HepG2 (cell line): ENCODE results near the gene DENND2D. TPM values are rescaled to one million over a fixed set of nuclear protein-coding genes. Genes with fewer than 3 reads are reported as not detected.

Experiments used
- ATAC-seq: fragments of 200-7000 bp; cut with Tn5 transposase; 3 replicates; pipeline ENCODE4 v1.9.1; 2020; ENCODE audit warnings: mild to moderate bottlenecking, moderate library complexity
- BruUV-seq: library from RNA; stranded (reverse); fragments of 400-500 nt; replicated peaks from 2 replicates; lab custom pipeline; 2021; lab: Mats Ljungman, UMichigan
- CTCF ChIA-PET: fragments of 300-600 bp; formaldehyde crosslinking; extraction: SDS; loops from one replicate; lab custom pipeline; 2021; ENCODE audit warnings: low total read pairs, inconsistent platforms, low intra/inter-chr PET ratio; lab: Yijun Ruan, JAX
- POLR2A ChIA-PET: fragments of 350-600 bp; sonication (Branson Sonifier 250); formaldehyde crosslinking; loops from one replicate; lab custom pipeline; 2020; ENCODE audit warnings: antibody characterized with exemption, inconsistent platforms; lab: Yijun Ruan, JAX
- DNase-seq: peaks from one replicate; pipeline ENCODE4 v3.0.0-alpha.2; 2015; ENCODE audit warnings: low spot score
- FAIRE-seq: peaks from 3 replicates; lab custom pipeline; 2011; peaks lifted over from hg19 to GRCh38; lab: Jason Lieb, UNC
- H2AFZ ChIP-seq: one replicate; pipeline ENCODE4 v1.6.1; 2011; ENCODE audit warnings: low read length, inconsistent platforms
- H3K27ac ChIP-seq: fragments of 300-600 bp; 3 replicates; pipeline ENCODE4 v1.8.0; 2011; ENCODE audit warnings: mixed run types, mild to moderate bottlenecking, mixed read lengths, low read length, inconsistent platforms; ENCODE audit not compliant: insufficient read depth; ENCODE audit errors: extremely low read length
- H3K27me3 ChIP-seq, 2 experiments: fragments of 200-600 bp in 1 of 2; 2 replicates in 1 of 2; 3 replicates in 1 of 2; pipeline versions ENCODE4 v1.6.0 to v1.8.0; 2011; ENCODE audit warnings: low read length in 2 of 2, mild to moderate bottlenecking in 2 of 2, moderate library complexity in 2 of 2, inconsistent platforms in 1 of 2; ENCODE audit not compliant: insufficient read depth in 2 of 2, control insufficient read depth in 1 of 2
- H3K36me3 ChIP-seq, 2 experiments: fragments of 200-600 bp in 1 of 2; replicated peaks in 1 of 2; 2 replicates in 1 of 2; 3 replicates in 1 of 2; pipeline versions ENCODE4 v1.5.1 to v1.8.0; 2011; ENCODE audit warnings: low read length in 2 of 2, inconsistent platforms in 1 of 2; ENCODE audit not compliant: insufficient read depth in 2 of 2, control insufficient read depth in 1 of 2
- H3K4me1 ChIP-seq: 2 replicates; pipeline ENCODE4 v1.5.1; 2012; ENCODE audit warnings: low read length, inconsistent platforms; ENCODE audit not compliant: insufficient read depth
- H3K4me2 ChIP-seq: 2 replicates; pipeline ENCODE4 v1.6.0; 2011; ENCODE audit warnings: low read depth, low read length, inconsistent platforms
- H3K4me3 ChIP-seq, 3 experiments: fragments of 200-600 bp in 1 of 3; sonication (generic), shearing (Covaris generic) in 1 of 3; replicated peaks in 1 of 3; 2 replicates each; pipeline ENCODE4 v1.5.1; 2011 to 2016; ENCODE audit warnings: low read length in 3 of 3, inconsistent platforms in 2 of 3, low read depth in 2 of 3, mild to moderate bottlenecking in 2 of 3, control low read depth in 1 of 3, mixed read lengths in 1 of 3; ENCODE audit not compliant: insufficient read depth in 1 of 3
- H3K79me2 ChIP-seq: one replicate; pipeline ENCODE4 v1.6.1; 2011; ENCODE audit warnings: low read length, inconsistent platforms; ENCODE audit not compliant: insufficient read depth
- H3K9ac ChIP-seq: 2 replicates; pipeline ENCODE4 v1.6.0; 2011; ENCODE audit warnings: mild to moderate bottlenecking, low read depth, low read length, inconsistent platforms; ENCODE audit not compliant: insufficient read depth
- H3K9me3 ChIP-seq: 2 replicates; pipeline ENCODE4 v1.5.1; 2012; ENCODE audit warnings: mild to moderate bottlenecking, low read length
- H4K20me1 ChIP-seq: 2 replicates; pipeline ENCODE4 v1.6.0; 2011; ENCODE audit warnings: inconsistent platforms, mild to moderate bottlenecking, low read length, moderate library complexity; ENCODE audit not compliant: insufficient read depth
- BATF2 ChIP-seq: sonication (generic); formaldehyde crosslinking; IDR thresholded peaks from 2 replicates; pipeline ENCODE4 v1.8.0; 2022; ENCODE audit warnings: mild to moderate bottlenecking, missing genetic modification reagents, moderate library complexity
- E2F1 ChIP-seq: sonication (generic); formaldehyde crosslinking; IDR thresholded peaks from 2 replicates; pipeline ENCODE4 v1.5.0; 2020; ENCODE audit warnings: missing genetic modification reagents
- MAF1 ChIP-seq: sonication (generic); formaldehyde crosslinking; IDR thresholded peaks from 2 replicates; pipeline ENCODE4 v1.5.0; 2020; ENCODE audit warnings: missing genetic modification reagents, borderline replicate concordance
- MIER2 ChIP-seq: IDR thresholded peaks from 2 replicates; pipeline ENCODE4 v1.6.1; 2016; ENCODE audit warnings: missing biosample characterization, missing genetic modification reagents
- MXI1 ChIP-seq: IDR thresholded peaks from 3 replicates; pipeline ENCODE4 v1.6.1; 2012; ENCODE audit warnings: low read depth, low read length, inconsistent platforms, borderline replicate concordance
- MZF1 ChIP-seq: sonication (generic); formaldehyde crosslinking; IDR thresholded peaks from 2 replicates; pipeline ENCODE4 v1.8.1; 2023; ENCODE audit warnings: mild to moderate bottlenecking, missing genetic modification reagents, borderline replicate concordance
- RBFOX2 ChIP-seq: fragments of 200-400 bp; formaldehyde crosslinking; IDR thresholded peaks from 2 replicates; pipeline ENCODE4 v1.6.1; 2017; ENCODE audit warnings: low read depth, mild to moderate bottlenecking, low read length
- SIN3B ChIP-seq: fragments of 150-350 bp; IDR thresholded peaks from 2 replicates; pipeline ENCODE4 v1.6.1; 2014; ENCODE audit warnings: low read length
- SOX5 ChIP-seq: IDR thresholded peaks from 2 replicates; pipeline ENCODE4 v1.6.1; 2016; ENCODE audit warnings: borderline replicate concordance
- ZFP62 ChIP-seq: sonication (generic); formaldehyde crosslinking; IDR thresholded peaks from 2 replicates; pipeline ENCODE4 v1.4.0; 2020; ENCODE audit warnings: missing genetic modification reagents
- ZNF230 ChIP-seq: sonication (generic); formaldehyde crosslinking; IDR thresholded peaks from 2 replicates; pipeline ENCODE4 v1.4.0; 2020; ENCODE audit warnings: mild to moderate bottlenecking, missing genetic modification reagents
- ZNF354B ChIP-seq: sonication (generic); formaldehyde crosslinking; IDR thresholded peaks from 2 replicates; pipeline ENCODE4 v1.8.0; 2022; ENCODE audit warnings: mild to moderate bottlenecking, missing genetic modification reagents
- ZNF572 ChIP-seq: sonication (generic); formaldehyde crosslinking; IDR thresholded peaks from 2 replicates; pipeline ENCODE4 v1.5.1; 2020; ENCODE audit warnings: mild to moderate bottlenecking, missing genetic modification reagents
- ZNF598 ChIP-seq: sonication (generic); formaldehyde crosslinking; IDR thresholded peaks from 2 replicates; pipeline ENCODE4 v1.5.1; 2020; ENCODE audit warnings: mild to moderate bottlenecking, missing genetic modification reagents, borderline replicate concordance
- ZNF737 ChIP-seq: sonication (generic); formaldehyde crosslinking; IDR thresholded peaks from 2 replicates; pipeline ENCODE4 v1.5.0; 2020; ENCODE audit warnings: missing genetic modification reagents, mild to moderate bottlenecking, borderline replicate concordance
- ZNF746 ChIP-seq: sonication (generic); formaldehyde crosslinking; IDR thresholded peaks from 2 replicates; pipeline ENCODE4 v1.8.0; 2022; ENCODE audit warnings: mild to moderate bottlenecking, missing genetic modification reagents
- ZNF749 ChIP-seq: sonication (generic); formaldehyde crosslinking; IDR thresholded peaks from 2 replicates; pipeline ENCODE4 v1.8.0; 2022; ENCODE audit warnings: mild to moderate bottlenecking, missing genetic modification reagents, moderate library complexity, borderline replicate concordance
- ZNF780A ChIP-seq: sonication (generic); formaldehyde crosslinking; IDR thresholded peaks from 2 replicates; pipeline ENCODE4 v1.8.0; 2022; ENCODE audit warnings: mild to moderate bottlenecking, missing genetic modification reagents, moderate library complexity
- ZNF790 ChIP-seq: sonication (generic); formaldehyde crosslinking; IDR thresholded peaks from 2 replicates; pipeline ENCODE4 v1.8.0; 2022; ENCODE audit warnings: missing genetic modification reagents, mild to moderate bottlenecking, borderline replicate concordance
- in situ Hi-C: cut with HindIII; loops from 2 replicates; pipeline ENCODE4 v1.10.0; 2017; ENCODE audit warnings: low pct_unique_long_range_greater_than_20kb; ENCODE audit not compliant: extremely low pct_ligation_motif_present
- intact Hi-C: fragments of 100-400 bp; cut with micrococcal nuclease; formaldehyde crosslinking; loops from one replicate; pipeline ENCODE4 v1.10.0; 2022; ENCODE audit not compliant: unreplicated experiment
- polyA plus RNA-seq, 8 experiments: library from polyadenylated mRNA; depleted of rRNA in 3 of 8; stranded (reverse) in 7 of 8; unstranded in 1 of 8; fragments of >200 nt; fragmentation: Illumina TruSeq in 4 of 8; extraction: Trizol in 4 of 8; gene quantifications; 2 replicates each; pipeline versions ENCODE4 v1.2.1 to v1.2.3, GENCODE V29; 2011 to 2016; ENCODE audit warnings: low read depth in 4 of 8, missing spikeins in 1 of 8, mixed read lengths in 1 of 8; ENCODE audit not compliant: insufficient read depth in 1 of 8
- total RNA-seq, 5 experiments: library from RNA; depleted of rRNA; stranded (reverse); fragments of >200 nt; fragmentation: Illumina TruSeq; extraction: Trizol; gene quantifications; 2 replicates each; pipeline ENCODE4 v1.2.3, GENCODE V29; 2016; ENCODE audit warnings: low read depth in 1 of 5

Gene DENND2D
- total and polyA plus RNA-seq, 2 of the 13 experiments (the other 11 are each of a cell fraction or from before 2014, with no cell fraction given) = 0.04 TPM; not detected in 1

DNA sequence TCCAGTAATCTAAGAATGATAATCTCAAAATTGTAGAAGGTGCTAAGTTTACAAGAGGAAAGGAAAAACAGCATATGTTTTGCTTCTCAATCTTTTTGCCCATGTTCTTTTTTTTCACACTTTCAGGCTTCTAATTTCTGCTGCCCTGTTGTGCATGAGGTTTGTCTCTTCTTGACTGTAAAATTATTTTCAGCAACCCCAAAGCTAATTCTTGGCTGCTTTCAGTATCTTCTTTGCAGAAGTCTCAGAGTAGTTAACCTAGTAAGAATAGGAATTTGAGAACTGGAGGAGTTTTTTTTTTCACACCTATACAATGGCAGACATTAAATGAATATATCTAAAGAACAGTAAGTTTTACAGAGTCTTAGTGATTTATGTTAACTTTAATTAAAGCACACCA, 26.4 kb downstream of the DENND2D start (continued):
- no peak for TF ChIP-seq SIN3B

- ChIA-PET CTCF (no interaction called here), POLR2A (no interaction called here)
- no peak overlapping the region for H3K27ac ChIP-seq
- H4K20me1 ChIP-seq = no peaks in the 10 kb centered on the region
- H2AFZ ChIP-seq = no peak overlapping the region
- no peaks in the 10 kb centered on the region for H3K4me1 ChIP-seq
- no TSS peak for BruUV-seq
- no peaks in the 10 kb centered on the region for H3K9me3 ChIP-seq
- intact Hi-C loops (no loop called here), in situ Hi-C loops (no loop called here)
- ATAC-seq = no peak
- TF ChIP-seq ZNF230 (no peak), RBFOX2 (no peak), SOX5 (CRISPR knock-in tag) (no peak), ZNF790 (no peak), BATF2 (CRISPR knock-in tag) (no peak), ZNF737 (CRISPR knock-in tag) (no peak), MIER2 (no peak), ZNF354B (no peak), ZNF572 (no peak), E2F1 (CRISPR knock-in tag) (no peak), ZFP62 (CRISPR knock-in tag) (no peak), MXI1 (no peak), ZNF598 (CRISPR knock-in tag) (no peak), ZNF749 (CRISPR knock-in tag) (no peak), MZF1 (CRISPR knock-in tag) (no peak), MAF1 (CRISPR knock-in tag) (no peak), ZNF746 (CRISPR knock-in tag) (no peak), ZNF780A (CRISPR knock-in tag) (no peak)
- no peak overlapping the region for H3K9ac ChIP-seq
- FAIRE-seq = no peak
- H3K79me2 ChIP-seq = no peaks in the 10 kb centered on the region
- H3K4me3 ChIP-seq = no peak overlapping the region
- peaks cover 8 to 57% of the 10 kb centered on the region in 2 experiments for H3K36me3 ChIP-seq
- H3K27me3 ChIP-seq = no peaks in the 10 kb centered on the region
- no peak for DNase-seq
- H3K4me2 ChIP-seq = no peak overlapping the region
Measured at GRCh38 chr1:111172463-111172862, 28.0 kb downstream of the DENND2D start.
